ENCODE results near the gene DBT.

Gene DBT

DNA sequence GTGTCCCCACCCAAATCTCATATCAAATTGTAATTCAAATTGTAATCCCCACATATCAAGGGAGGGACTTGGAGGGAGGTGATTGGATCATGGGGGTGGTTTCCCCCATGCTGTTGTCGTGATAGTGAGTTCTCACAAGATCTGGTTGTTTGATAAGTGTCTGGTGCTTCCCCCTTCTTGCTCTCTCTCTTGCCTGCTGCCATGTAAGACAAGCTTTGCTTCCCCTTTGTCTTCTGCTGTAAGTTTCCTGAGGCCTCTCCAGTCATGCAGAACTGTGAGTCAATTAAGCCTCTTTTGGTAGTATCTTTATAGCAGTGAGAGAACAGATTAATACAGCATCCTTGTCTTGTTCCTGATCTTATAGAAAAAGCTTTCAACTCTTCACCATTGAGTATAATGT lies 65.1 kb downstream of the DBT start:
- no peak for DNase-seq

DNA sequence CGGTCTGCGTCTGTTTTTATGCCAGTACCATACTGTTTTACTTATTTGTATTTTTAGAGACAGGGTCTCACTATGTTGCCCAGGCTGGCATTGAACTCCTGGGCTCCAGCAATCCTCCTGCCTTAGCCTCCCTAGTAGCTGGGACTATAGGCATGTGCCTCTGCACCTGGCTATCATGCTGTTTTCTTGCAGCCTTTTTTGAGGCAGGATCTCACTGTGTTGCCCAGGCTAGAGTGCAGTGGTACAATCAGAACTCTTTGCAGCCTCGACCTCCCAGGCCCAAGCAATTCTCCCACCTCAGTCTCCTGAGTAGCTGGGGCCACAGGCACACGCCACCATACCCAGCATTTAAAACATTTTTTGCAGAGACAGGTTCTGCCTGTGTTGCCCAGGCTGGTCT lies 66.3 kb downstream of the DBT start:
- no peak for DNase-seq

GRCh38 chr1:100178091-100178490 lies 71.5 kb downstream of the DBT start, which contains the start of gene LRRC39:
Gene LRRC39, minus strand, starts transcription at chr1:100178256. Its CDS starts 9,740 bp downstream, at chr1:100168516.
- no peak for DNase-seq

GRCh38 chr1:100177295-100178041 lies 72.2 kb downstream of the DBT start:
- no peak for DNase-seq

- DNase-seq, result no peak
Observed at GRCh38 chr1:100168051-100168450, 81.6 kb downstream of the DBT start.

DNA sequence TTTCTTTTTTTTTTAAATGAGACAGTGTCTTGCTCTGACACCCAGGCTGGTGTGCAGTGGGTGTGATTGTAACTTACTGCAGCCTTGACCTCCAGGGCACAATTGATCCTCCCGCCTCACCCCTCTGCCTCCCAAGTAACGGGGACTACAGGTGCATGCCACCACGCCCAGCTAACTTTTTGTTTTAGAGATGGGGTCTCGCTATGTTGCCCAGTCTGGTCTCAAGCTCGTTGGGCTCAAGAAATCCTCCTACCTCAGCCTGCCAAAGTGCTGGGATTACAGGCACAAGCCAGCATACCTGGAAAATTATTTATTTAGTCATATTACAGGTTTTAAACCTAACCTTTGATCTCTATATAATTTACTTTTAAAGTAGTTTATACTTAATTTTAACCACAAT lies 84.9 kb downstream of the DBT start:
- DNase-seq, result no peak

DNA sequence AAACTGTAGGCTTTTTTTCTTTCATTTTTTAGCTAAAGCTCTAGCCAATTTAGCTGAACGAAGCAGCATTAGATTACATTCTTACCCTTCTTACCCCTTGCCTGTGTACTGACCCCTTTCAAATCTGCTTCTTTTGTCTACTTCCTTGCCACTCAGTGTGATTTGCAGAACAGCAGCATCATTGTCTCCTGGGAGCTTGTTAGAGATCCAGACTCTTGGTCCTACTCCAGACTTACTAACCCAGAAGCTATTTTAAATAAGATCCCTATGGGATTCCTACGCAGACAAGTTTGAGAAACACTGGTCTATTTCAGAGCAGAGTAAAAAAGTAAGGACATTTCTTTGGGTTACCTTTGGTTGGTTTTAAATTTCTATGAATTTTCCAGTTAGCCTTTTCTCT lies 85.4 kb downstream of the DBT start:
- DNase-seq, result no peak

DNA sequence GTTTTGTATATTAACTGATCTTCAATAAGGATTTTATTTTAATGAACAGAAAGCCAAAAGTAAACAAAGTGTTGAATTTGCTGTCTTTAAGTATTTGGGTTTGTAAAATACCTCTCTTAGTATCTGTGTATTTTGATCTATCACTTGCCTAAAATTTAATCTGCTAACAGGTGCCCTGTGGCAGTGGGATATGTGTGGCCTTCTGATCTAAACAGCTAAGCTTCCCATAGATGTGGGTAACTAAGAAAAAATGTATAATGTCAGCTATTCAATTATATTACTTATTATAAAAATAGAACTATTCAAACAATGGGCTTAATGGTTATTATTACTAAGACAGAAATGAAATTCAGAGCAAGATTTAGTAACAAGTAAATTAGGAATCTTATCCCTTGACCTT lies 86.8 kb downstream of the DBT start:
- no peak for DNase-seq

GRCh38 chr1:100152271-100152670 lies 97.4 kb downstream of the DBT start:
- no peak for DNase-seq

GRCh38 chr1:100151679-100152078 lies 98.0 kb downstream of the DBT start:
- DNase-seq, result no peak

DNA sequence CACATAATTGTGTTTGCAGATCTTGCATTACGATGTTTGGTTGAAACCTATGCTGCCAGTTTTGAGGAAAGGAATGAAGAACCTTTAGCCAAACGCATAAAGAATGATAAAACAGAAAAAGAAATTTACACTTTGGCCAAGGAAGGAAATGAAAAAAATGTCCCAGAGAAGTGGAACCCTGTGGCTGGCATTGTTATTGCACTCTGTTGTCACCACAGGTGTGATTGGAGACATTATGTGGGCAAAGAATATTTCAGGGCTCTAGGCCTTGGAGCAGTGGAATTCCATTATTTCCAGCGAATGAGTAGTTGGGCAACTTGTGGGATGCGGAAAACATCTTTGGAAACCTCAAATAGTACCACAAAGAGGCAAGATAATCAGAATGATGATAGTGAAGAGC lies 101.8 kb downstream of the DBT start:
- no peak for DNase-seq

DNA sequence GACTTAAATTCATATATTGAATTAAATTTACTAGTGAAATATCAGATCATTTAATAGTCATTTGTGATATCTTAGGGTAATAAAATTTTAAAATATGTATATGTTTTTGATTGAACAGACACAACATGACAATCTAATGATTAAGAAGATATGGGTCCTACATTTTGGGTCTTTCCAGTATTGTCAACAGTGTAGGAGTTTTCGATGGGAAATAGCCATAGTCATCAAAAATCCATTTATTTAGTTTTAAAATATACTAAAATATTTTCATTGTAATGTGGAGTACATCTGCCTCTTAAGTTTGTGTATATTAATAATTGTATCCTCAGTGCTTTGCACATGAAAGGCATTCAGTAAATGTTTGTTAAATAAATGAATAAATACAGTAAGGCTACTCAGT lies 102.7 kb downstream of the DBT start:
- no peak for DNase-seq

DNA sequence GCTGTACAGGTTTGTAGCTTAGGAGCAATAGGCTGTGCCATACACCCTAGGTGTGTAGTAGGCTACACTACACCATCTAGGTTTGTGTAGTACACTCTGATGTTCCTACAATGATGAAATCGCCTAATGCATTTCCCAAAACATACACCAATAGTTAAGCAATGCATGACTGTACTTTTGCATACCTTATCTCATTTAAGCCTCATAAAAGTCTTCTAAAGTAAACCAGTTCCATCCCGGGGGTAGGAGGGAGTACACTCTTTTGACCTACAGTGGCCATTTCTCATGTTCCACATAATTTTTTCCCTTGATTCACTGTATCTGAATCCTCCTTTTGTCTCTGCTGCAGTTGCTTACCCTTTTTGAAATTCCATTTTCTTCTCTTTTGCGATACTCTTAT lies 104.5 kb downstream of the DBT start:
- DNase-seq, result no peak

GRCh38 chr1:100142343-100142742 lies 107.3 kb downstream of the DBT start:
- no peak for DNase-seq

- DNase-seq, result no peak
Observed at GRCh38 chr1:100141192-100141591, 108.4 kb downstream of the DBT start.

- DNase-seq, result no peak
Observed at GRCh38 chr1:100137602-100138001, 112.0 kb downstream of the DBT start.
